K562 (cell line): ENCODE results near the gene LPAR5. TPM values are rescaled to one million over a fixed set of nuclear protein-coding genes. Genes with fewer than 3 reads are reported as not detected.

Source experiments
- ATAC-seq: fragments of 200-7000 bp; cut with Tn5 transposase; 3 replicates; pipeline ENCODE4 v1.9.1; 2020; ENCODE audit warnings: moderate library complexity
- BruUV-seq: library from RNA; stranded (reverse); fragments of 400-500 nt; replicated peaks from 2 replicates; lab custom pipeline; 2021; lab: Mats Ljungman, UMichigan
- CTCF ChIA-PET: fragments of 300-600 bp; formaldehyde crosslinking; extraction: SDS; loops from one replicate; lab custom pipeline; 2021; ENCODE audit warnings: low intra/inter-chr PET ratio; lab: Yijun Ruan, JAX
- POLR2A ChIA-PET: fragments of 300-600, 350-650 bp; sonication (Branson Sonifier 250); formaldehyde crosslinking; extraction: SDS; loops from one replicate; lab custom pipeline; 2021; ENCODE audit warnings: antibody characterized with exemption, inconsistent platforms; lab: Yijun Ruan, JAX
- DNase-seq, 4 experiments: peaks; one replicate each; pipeline versions ENCODE4 v3.0.0 to v3.0.0-alpha.2; 2011 to 2018; ENCODE audit warnings: low spot score in 3 of 4, mixed read lengths in 3 of 4; ENCODE audit errors: extremely low read depth in 1 of 4
- FAIRE-seq: peaks from 2 replicates; lab custom pipeline; 2011; peaks lifted over from hg19 to GRCh38; lab: Jason Lieb, UNC
- H2AFZ ChIP-seq: 2 replicates; pipeline ENCODE4 v1.6.0; 2011; ENCODE audit warnings: low read depth, low read length, control low read depth, inconsistent platforms
- H3K27ac ChIP-seq: fragments of 200-600 bp; 3 replicates; pipeline ENCODE4 v1.8.0; 2011; ENCODE audit warnings: low read depth, mild to moderate bottlenecking, control low read depth, inconsistent platforms, low read length, moderate library complexity, mixed read lengths; ENCODE audit errors: extremely low read depth
- H3K27me3 ChIP-seq, 2 experiments: fragments of 300-600 bp in 1 of 2; 2 replicates in 1 of 2; 3 replicates in 1 of 2; pipeline versions ENCODE4 v1.6.0 to v1.8.0; 2011; ENCODE audit warnings: inconsistent platforms in 2 of 2, low read length in 2 of 2, mild to moderate bottlenecking in 1 of 2, mixed read lengths in 1 of 2, moderate library complexity in 1 of 2; ENCODE audit not compliant: control insufficient read depth in 2 of 2, insufficient read depth in 2 of 2
- H3K36me3 ChIP-seq: fragments of 300-600 bp; 3 replicates; pipeline ENCODE4 v1.8.0; 2011; ENCODE audit warnings: mild to moderate bottlenecking, low read length, inconsistent platforms; ENCODE audit not compliant: control insufficient read depth, insufficient read depth
- H3K4me1 ChIP-seq, 2 experiments: fragments of 200-600 bp in 1 of 2; replicated peaks in 1 of 2; 2 replicates in 1 of 2; 3 replicates in 1 of 2; pipeline versions ENCODE4 v1.5.1 to v1.8.0; 2011; ENCODE audit warnings: inconsistent platforms in 2 of 2, low read length in 2 of 2, mild to moderate bottlenecking in 1 of 2, mixed read lengths in 1 of 2, moderate library complexity in 1 of 2; ENCODE audit not compliant: control insufficient read depth in 2 of 2, insufficient read depth in 2 of 2
- H3K4me2 ChIP-seq: 2 replicates; pipeline ENCODE4 v1.6.1; 2011; ENCODE audit warnings: low read length, control low read depth, inconsistent platforms, mixed read lengths; ENCODE audit not compliant: insufficient read depth
- H3K4me3 ChIP-seq: fragments of 200-600 bp; sonication (generic), shearing (Covaris generic); 2 replicates; pipeline ENCODE4 v1.5.1; 2016; ENCODE audit warnings: control low read depth, inconsistent platforms
- H3K79me2 ChIP-seq: fragments of 200-600 bp; 3 replicates; pipeline ENCODE4 v1.8.0; 2011; ENCODE audit warnings: low read length, inconsistent platforms; ENCODE audit not compliant: control insufficient read depth, insufficient read depth
- H3K9ac ChIP-seq, 2 experiments: 2 replicates each; pipeline versions ENCODE4 v1.6.0 to v1.6.1; 2011; ENCODE audit warnings: low read depth in 2 of 2, low read length in 2 of 2, control low read depth in 1 of 2, inconsistent platforms in 1 of 2, mild to moderate bottlenecking in 1 of 2, mixed read lengths in 1 of 2; ENCODE audit not compliant: insufficient read depth in 1 of 2
- H3K9me1 ChIP-seq: one replicate; pipeline ENCODE4 v1.6.0; 2011; ENCODE audit warnings: inconsistent platforms, mild to moderate bottlenecking, low read length, moderate library complexity; ENCODE audit not compliant: control insufficient read depth, insufficient read depth
- H3K9me3 ChIP-seq: replicated peaks from 2 replicates; pipeline ENCODE4 v1.5.1; 2011; ENCODE audit warnings: low read depth, low read length, inconsistent platforms; ENCODE audit not compliant: control insufficient read depth, insufficient read depth
- H4K20me1 ChIP-seq: replicated peaks from 2 replicates; pipeline ENCODE4 v1.6.1; 2011; ENCODE audit warnings: low read length, inconsistent platforms, mixed read lengths; ENCODE audit not compliant: control insufficient read depth, insufficient read depth
- ATF7 ChIP-seq: fragments of 450-650 bp; IDR thresholded peaks from 2 replicates; pipeline ENCODE4 v1.7.1; 2014; ENCODE audit warnings: mild to moderate bottlenecking, moderate library complexity
- GABPA ChIP-seq: fragments of 200-800 bp; sonication (Bioruptor generic); conservative IDR thresholded peaks from 2 replicates; pipeline ENCODE4 v1.6.1; 2016; ENCODE audit warnings: low read depth, missing genetic modification characterization, missing compliant biosample characterization
- NFIX ChIP-seq: fragments of 250-450 bp; sonication (Bioruptor Pico); IDR thresholded peaks from 2 replicates; pipeline ENCODE4 v1.4.0; 2020; ENCODE audit warnings: low read depth, mild to moderate bottlenecking, moderate library complexity
- PKNOX1 ChIP-seq: fragments of 450-650 bp; IDR thresholded peaks from 2 replicates; pipeline ENCODE4 v1.6.1; 2016
- ZNF263 ChIP-seq: sonication (generic); formaldehyde crosslinking; IDR thresholded peaks from 2 replicates; pipeline ENCODE4 v1.8.0; 2022; ENCODE audit warnings: mild to moderate bottlenecking, missing genetic modification reagents, borderline replicate concordance
- ZNF318 ChIP-seq, 2 experiments: fragments of 450-650 bp; IDR thresholded peaks; 2 replicates each; pipeline ENCODE4 v1.6.1; 2016; ENCODE audit warnings: mild to moderate bottlenecking in 2 of 2, borderline replicate concordance in 1 of 2, low read depth in 1 of 2, moderate library complexity in 1 of 2
- ZNF444 ChIP-seq: fragments of 250-450 bp; sonication (Bioruptor Pico); IDR thresholded peaks from 2 replicates; pipeline ENCODE4 v1.4.0; 2020; ENCODE audit warnings: mild to moderate bottlenecking, moderate library complexity
- ZNF655 ChIP-seq: fragments of 250-450 bp; sonication (Bioruptor Pico); IDR thresholded peaks from 2 replicates; pipeline ENCODE4 v1.5.0; 2021
- WGBS: fragments of 100-300 bp; shearing (Covaris generic); methylation state at CpG from one replicate; pipeline ENCODE4 v1.1.6; 2016; ENCODE audit warnings: low coverage, mixed read lengths; ENCODE audit not compliant: insufficient coverage; ENCODE audit errors: missing lambda C conversion rate; 5-methylcytosine and 5-hydroxymethylcytosine counted together
- in situ Hi-C: fragments of 300-500 bp; cut with MboI; formaldehyde crosslinking; loops from 4 replicates; pipeline ENCODE4 v1.15.0; 2018; ENCODE audit warnings: inconsistent platforms, mixed read lengths
- intact Hi-C: fragments of 100-400 bp; cut with micrococcal nuclease; formaldehyde crosslinking; loops from 2 replicates; pipeline ENCODE4 v1.14.2; 2022
- polyA plus RNA-seq, 8 experiments: library from polyadenylated mRNA; depleted of rRNA in 4 of 8; stranded (reverse) in 5 of 8; unstranded in 3 of 8; fragments of >200 nt; fragmentation: Nextera tagmentation in 2 of 8; fragmentation: Illumina TruSeq in 1 of 8; extraction: Ambion mirVana in 2 of 8; extraction: Trizol in 1 of 8; gene quantifications; 2 replicates each; pipeline versions ENCODE4 v1.2.1 to v1.2.3, GENCODE V29; 2011 to 2014; ENCODE audit warnings: inconsistent platforms in 1 of 8, missing spikeins in 1 of 8
- total RNA-seq, 7 experiments: library from RNA; depleted of rRNA in 6 of 7; stranded (reverse); fragments of >200 nt in 6 of 7; fragmentation: Illumina TruSeq in 2 of 7; extraction: Trizol in 2 of 7; gene quantifications; 2 replicates each; pipeline versions ENCODE4 v1.2.1 to v1.2.3, GENCODE V29; 2011 to 2021; ENCODE audit warnings: low replicate concordance in 1 of 7
- TF ChIP-seq, protein P1 (sequence below): fragments of 250-450 bp; sonication (Bioruptor Pico); IDR thresholded peaks from 2 replicates; pipeline ENCODE4 v1.8.0; 2022; ENCODE audit warnings: moderate library complexity, mild to moderate bottlenecking, inconsistent platforms

The LPAR5 gene
- total and polyA plus RNA-seq, 9 of the 15 experiments (the other 6 are each of a cell fraction or from before 2014, with no cell fraction given) = 1.3 to 11.7 (median 3.6) TPM

DNA sequence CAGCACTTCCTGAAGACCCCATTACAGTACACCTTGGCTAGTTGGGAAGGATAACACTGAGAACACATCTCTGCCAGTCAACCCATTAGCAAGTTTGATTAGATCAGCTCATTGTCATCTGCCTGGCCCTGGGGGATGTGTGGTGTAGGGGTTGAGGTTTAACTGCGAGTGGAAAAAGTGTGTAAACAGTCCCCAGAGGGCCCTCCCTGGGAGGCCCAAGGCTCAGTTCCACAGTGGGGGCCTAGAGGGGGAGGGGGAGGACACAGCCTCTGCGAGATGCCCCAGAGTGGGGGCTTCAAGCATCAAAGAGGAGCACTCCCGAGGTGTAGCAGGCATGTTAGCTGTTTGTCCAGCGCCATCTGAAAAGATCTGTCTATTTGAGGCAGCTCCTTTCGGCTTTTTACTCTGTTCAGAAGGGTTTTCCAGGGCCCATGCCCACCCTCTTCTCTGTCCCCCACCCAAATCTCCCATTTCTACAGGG lies 344 bp downstream of the LPAR5 start:
- TSS peak; percentile 84 for BruUV-seq
- peak; percentile 85 for FAIRE-seq
- Histone ChIP-seq H3K9me3 (no peaks in the 10 kb centered on the region; the same call in 1 of the 2 replicates), H3K36me3 (no peaks in the 10 kb centered on the region; the same call in 2 of the 3 replicates), H3K27me3 (no peaks in the 10 kb centered on the region), H3K4me3 (peak overlapping the region; percentile 51), H3K9ac (peak overlapping the region; percentile 78 to 85), H2AFZ (peak overlapping the region; percentile 74; the same call in 1 of the 2 replicates), H3K9me1 (no peaks in the 10 kb centered on the region), H3K79me2 (peaks cover 37% of the 10 kb centered on the region), H3K27ac (peak overlapping the region; percentile 76), H4K20me1 (no peaks in the 10 kb centered on the region), H3K4me2 (peak overlapping the region; percentile 78), H3K4me1 (peaks cover 54 to 56% of the 10 kb centered on the region in 2 experiments; a peak in 4 of 5 replicates)
- DNase-seq = peak in 3 of 4 experiments; percentile 34 to 49 (median 42)
- in situ Hi-C loops (no loop called here), intact Hi-C loops (no loop called here)
- WGBS = 4% methylated on average over 3 of the region's 5 CpGs
- ChIA-PET CTCF (no interaction called here), POLR2A (interaction anchor here (0.6 to 0.9 kb wide), 4 partner anchors 9 to 54 kb away, joined by 3 read pairs; partner anchors contain the start of gene ZNF384)
- ATAC-seq = peak; percentile 38
- TF ChIP-seq ZNF444 (CRISPR knock-in tag) = peak; percentile 84; the same call in 1 of the 2 replicates
- peak; percentile 84 for TF ChIP-seq ZNF263
- TF ChIP-seq GABPA (tag) = peak; percentile 25; the same call in 1 of the 2 replicates
- TF ChIP-seq ATF7 = peak; percentile 6; the same call in 1 of the 2 replicates
- no peak for TF ChIP-seq ZNF318 (IDR thresholded peaks at IDR 0.05; ENCODE audit: borderline replicate concordance in 1 of 2, low read depth in 1 of 2)
- TF ChIP-seq ZNF655 (CRISPR knock-in tag) = no peak
- TF ChIP-seq NFIX (CRISPR knock-in tag) = no peak
- peak; percentile 32; the same call in 1 of the 2 replicates for TF ChIP-seq PKNOX1
- TF ChIP-seq, protein P1, sequence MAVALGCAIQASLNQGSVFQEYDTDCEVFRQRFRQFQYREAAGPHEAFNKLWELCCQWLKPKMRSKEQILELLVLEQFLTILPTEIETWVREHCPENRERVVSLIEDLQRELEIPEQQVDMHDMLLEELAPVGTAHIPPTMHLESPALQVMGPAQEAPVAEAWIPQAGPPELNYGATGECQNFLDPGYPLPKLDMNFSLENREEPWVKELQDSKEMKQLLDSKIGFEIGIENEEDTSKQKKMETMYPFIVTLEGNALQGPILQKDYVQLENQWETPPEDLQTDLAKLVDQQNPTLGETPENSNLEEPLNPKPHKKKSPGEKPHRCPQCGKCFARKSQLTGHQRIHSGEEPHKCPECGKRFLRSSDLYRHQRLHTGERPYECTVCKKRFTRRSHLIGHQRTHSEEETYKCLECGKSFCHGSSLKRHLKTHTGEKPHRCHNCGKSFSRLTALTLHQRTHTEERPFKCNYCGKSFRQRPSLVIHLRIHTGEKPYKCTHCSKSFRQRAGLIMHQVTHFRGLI = no peak
